T-helper 2 cell treated with Interferon-gamma antibody and Interleukin-4, amounts not matched to agents 100 ng/mL and 5 ng/mL, for 36 hours (primary cell): ENCODE results near the gene FER1L5. TPM values are rescaled to one million over a fixed set of nuclear protein-coding genes. Genes with fewer than 3 reads are reported as not detected.

Source experiments
- intact Hi-C: fragments of 100-400 bp; cut with micrococcal nuclease; formaldehyde crosslinking; loops from one replicate; pipeline ENCODE4 v1.15.1; 2023
- total RNA-seq: library from RNA; stranded (reverse); gene quantifications from 2 replicates; pipeline ENCODE4 v1.2.3, GENCODE V29; 2022

FER1L5 gene
- total RNA-seq, result not detected in 2 replicates

GRCh38 chr2:96642564-96643360, at the start of gene FER1L5:
Gene FER1L5 (plus strand): TSS chr2:96642764. CDS start chr2:96642837, 73 bp downstream.
- intact Hi-C loops, result no loop called here

- intact Hi-C loops, result no loop called here
Measured at GRCh38 chr2:96594282-96594681, 48.3 kb upstream of the FER1L5 start.

GRCh38 chr2:96594691-96595152, 47.8 kb upstream of the FER1L5 start:
- intact Hi-C loops, result no loop called here

DNA sequence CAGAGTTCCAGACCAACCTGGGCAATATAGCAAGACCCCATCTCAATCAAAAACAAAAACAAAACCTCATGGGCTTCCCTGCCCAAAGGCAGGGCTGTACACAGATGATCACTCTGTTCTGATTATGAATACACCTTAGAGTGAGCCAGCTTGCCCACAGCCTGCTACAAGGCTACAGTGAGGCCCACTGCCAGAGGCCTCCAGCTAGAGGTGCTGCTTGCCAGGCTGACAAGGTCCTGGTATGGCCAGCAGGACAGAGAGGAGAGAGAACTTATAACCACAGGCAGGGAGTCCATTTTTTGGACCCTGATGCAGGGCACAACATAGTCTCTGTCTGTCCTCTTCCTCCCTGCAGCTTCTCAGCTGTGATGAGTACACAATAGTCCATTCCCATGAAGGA, 46.0 kb upstream of the FER1L5 start:
- intact Hi-C loops, result no loop called here

DNA sequence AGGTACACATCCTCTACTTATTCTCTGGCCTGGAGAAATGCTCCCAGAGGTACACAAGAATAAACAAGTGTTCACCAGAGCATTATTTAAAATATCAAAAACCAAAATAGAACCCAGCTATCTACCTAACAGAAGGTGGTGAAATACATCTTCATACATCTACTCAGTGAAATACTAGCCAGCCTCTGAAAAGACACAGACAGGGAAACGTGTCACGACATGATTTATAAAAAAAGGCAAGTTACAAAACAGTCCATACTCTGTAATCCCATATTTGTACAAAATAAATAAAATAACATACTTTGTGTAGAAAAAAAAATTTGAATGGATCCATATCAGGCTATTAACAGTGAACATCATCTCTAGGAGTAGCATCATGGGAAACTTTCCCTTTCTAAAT, 42.6 kb upstream of the FER1L5 start:
- intact Hi-C loops, result no loop called here

GRCh38 chr2:96601382-96602292, 40.9 kb upstream of the FER1L5 start:
- intact Hi-C loops, result no loop called here

GRCh38 chr2:96602330-96602823, 40.2 kb upstream of the FER1L5 start:
- intact Hi-C loops, result no loop called here

- intact Hi-C loops, result no loop called here
Measured at GRCh38 chr2:96604104-96604503, 38.5 kb upstream of the FER1L5 start.

GRCh38 chr2:96608469-96609455, 33.8 kb upstream of the FER1L5 start:
- intact Hi-C loops, result no loop called here

DNA sequence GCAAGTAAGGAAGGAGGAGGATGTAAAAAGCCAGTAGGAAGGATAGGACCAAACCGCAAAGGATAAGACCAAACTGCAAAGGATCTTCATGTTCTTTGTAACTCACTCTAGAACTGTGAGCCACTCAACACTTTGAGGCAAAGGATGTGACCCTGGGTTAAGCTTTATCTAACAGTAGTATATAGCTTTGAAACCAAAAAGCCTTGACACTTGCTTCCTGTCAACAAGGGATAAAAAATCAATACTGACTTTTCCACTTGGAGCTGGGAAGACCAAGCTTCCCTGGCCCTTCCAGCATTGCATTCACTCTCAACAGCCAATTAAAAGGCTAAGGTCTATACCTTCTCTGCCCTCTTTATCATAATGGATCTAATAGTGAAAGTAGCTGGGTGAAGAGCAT, 26.4 kb upstream of the FER1L5 start:
- intact Hi-C loops, result no loop called here

DNA sequence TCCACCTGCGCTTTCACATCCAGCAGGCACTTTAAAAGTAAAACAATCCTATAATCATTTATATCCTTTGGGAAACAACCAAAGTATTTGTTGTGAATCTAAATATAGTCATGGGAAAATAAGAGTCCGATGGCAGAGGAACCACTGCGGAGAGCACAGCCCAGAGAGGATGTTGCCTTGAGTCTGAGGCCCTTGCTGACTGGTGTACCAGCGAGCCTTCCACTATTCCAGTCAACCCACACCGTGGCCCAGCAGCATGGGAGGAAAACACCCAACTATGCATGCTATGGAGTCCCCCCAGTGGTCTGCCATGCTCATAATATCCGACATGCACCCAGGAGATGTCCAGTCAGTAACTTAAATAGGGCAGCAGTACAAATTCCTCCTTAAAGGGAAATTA, 26.0 kb upstream of the FER1L5 start:
- intact Hi-C loops, result no loop called here

- intact Hi-C loops, result loop anchor here (1.0 kb wide), 1 partner anchor 20 kb away; no protein-coding TSS in a partner anchor
Measured at GRCh38 chr2:96617012-96617411, 25.6 kb upstream of the FER1L5 start.

DNA sequence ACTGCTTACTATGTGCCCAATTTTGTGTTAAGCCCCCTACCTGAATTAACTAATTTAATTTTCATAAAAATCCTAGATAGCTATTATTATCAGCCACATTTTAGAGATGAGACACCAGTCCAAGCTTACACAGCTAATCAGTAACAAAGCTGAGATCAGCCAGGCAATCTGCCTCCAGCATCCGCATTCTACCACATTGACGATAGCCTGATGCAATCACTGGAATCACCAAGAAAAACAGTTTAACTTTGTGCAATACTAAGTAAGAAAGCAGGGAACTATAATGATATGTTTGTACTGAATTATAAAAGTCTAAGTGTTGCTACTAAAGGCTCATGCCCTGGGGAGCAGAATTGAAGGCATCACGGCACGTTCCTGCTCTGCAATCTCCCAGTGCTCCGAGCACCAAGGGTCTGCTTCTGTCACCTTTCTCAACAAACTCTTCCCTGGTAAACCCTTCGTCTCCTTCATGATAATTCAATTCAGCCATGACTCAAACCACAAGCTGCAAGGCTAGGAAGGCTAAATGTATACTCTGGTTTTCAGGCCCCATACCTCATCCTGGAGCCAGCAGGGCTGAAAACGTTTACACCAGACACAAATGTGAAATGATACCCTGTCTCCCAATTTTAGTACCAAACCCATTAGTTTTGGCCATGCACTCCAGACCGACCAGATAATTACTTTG, 23.8 kb upstream of the FER1L5 start:
- intact Hi-C loops, result no loop called here

DNA sequence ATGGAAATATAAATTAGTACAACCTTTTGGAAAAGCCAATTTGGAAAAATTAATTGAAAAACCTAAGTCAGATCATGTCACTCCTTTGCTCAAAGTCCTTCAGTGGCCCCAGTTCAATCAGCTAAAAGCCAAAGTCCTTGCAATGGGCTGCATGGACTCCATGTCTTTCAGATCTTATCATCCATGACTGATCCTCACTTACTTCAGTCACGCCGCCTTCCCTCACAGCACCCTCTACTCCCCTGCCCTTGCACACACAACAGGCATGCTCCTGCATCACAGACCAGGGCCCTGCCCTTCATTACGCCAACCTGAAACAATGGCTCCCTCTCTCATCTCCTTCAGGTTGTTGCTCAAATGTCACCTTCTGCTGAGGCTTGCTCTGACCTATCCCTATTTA, 20.0 kb upstream of the FER1L5 start:
- intact Hi-C loops, result no loop called here

GRCh38 chr2:96623116-96623515, 19.4 kb upstream of the FER1L5 start:
- intact Hi-C loops, result no loop called here

DNA sequence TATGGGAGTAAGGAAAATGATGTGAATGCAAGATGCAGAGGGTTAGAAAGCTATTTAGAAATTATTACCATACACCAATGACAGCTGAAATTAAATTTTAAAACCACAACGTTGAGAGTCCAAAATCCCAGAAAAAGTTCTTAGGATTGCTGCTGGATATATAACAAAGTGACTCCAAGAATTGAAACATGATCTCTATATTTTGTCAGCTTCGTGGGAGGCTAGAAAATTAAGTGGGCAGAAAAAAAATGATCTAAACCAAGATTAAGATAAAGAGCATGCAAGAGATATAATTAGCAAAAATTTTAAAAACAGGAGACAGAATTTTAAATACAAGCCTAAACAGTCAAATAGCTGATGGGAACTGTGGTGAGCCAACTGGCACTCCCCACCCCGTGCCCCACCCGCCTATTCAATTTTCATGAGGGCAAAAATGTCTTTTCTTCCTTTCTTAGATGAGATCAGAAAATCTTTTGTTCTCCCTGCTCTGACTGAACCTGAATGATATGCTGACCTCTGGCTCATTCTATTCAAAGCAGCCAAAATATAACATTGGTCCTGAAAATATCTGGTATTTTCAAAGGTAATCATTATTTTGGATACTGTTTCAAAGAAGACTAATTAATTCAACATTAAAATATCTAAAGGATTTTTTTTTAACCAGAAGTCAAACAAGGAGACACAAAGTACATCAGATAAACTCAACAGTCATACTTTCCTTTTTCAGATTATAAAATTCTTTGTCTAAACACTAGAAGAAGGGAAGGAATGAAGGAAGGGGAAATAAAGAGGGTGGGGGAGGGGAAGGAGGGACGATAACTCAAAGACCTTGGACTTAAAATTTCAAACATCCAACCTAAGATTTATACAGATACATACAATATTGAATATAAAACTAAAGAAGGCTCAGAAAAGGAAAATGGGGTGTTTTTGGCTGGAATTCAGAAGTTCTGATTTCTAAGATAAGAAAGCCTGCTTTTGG, 16.7 kb upstream of the FER1L5 start:
- intact Hi-C loops, result no loop called here

DNA sequence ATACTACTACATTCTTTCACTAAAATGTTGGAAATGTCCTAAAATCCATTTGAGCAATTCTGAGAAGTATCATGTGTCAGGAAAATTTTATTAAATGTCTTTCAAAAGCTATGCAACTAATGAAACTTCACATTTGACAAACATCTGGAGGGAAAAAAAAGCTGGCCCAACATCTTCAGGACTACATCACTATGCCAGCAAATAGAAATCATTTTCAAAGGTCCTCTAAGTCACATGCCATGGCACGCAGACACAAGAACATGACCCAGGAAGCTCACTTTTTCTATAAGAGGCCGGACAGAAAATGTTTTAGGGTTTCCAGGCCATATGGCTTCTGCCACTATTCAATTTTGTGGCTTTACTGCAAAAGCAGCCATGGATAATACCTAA, 16.0 kb upstream of the FER1L5 start:
- intact Hi-C loops, result no loop called here

GRCh38 chr2:96631804-96632435, 10.6 kb upstream of the FER1L5 start:
- intact Hi-C loops, result no loop called here

GRCh38 chr2:96633641-96634040, 8.9 kb upstream of the FER1L5 start:
- intact Hi-C loops, result no loop called here
